Neuronal stem cell (in vitro differentiated cells): ENCODE results near the gene CCDC192.
"Not testable (repeated sequence)": the region's sequence is repeated elsewhere in the genome, so short reads cannot be mapped to it uniquely, and the experiment has no call there.

Source experiments
- DNase-seq: peaks from one replicate; pipeline ENCODE4 v3.0.0-alpha.2; 2013; ENCODE audit warnings: low spot score
- H2AFZ ChIP-seq: one replicate; pipeline ENCODE4 v1.6.1; 2013; ENCODE audit warnings: mild to moderate bottlenecking, low read length, inconsistent platforms
- H2AK5ac ChIP-seq: 2 replicates; pipeline ENCODE4 v1.6.1; 2013; ENCODE audit warnings: low read depth, mild to moderate bottlenecking, inconsistent platforms, low read length, moderate library complexity, mixed read lengths
- H2BK120ac ChIP-seq: 2 replicates; pipeline ENCODE4 v1.6.1; 2013; ENCODE audit warnings: low read depth, mild to moderate bottlenecking, inconsistent platforms, low read length, moderate library complexity, mixed read lengths
- H2BK12ac ChIP-seq: one replicate; pipeline ENCODE4 v1.6.1; 2013; ENCODE audit warnings: low read length, inconsistent platforms
- H2BK15ac ChIP-seq: 2 replicates; pipeline ENCODE4 v1.6.1; 2013; ENCODE audit warnings: mild to moderate bottlenecking, low read length, inconsistent platforms, mixed read lengths
- H2BK5ac ChIP-seq: one replicate; pipeline ENCODE4 v1.6.1; 2013; ENCODE audit warnings: inconsistent platforms, mild to moderate bottlenecking, low read length, moderate library complexity
- H3K14ac ChIP-seq: one replicate; pipeline ENCODE4 v1.6.1; 2013; ENCODE audit warnings: low read length, inconsistent platforms
- H3K18ac ChIP-seq: 2 replicates; pipeline ENCODE4 v1.6.1; 2013; ENCODE audit warnings: low read length, inconsistent platforms
- H3K23ac ChIP-seq: 2 replicates; pipeline ENCODE4 v1.6.1; 2013; ENCODE audit warnings: low read depth, mild to moderate bottlenecking, mixed read lengths, low read length, inconsistent platforms; ENCODE audit not compliant: poor library complexity
- H3K27ac ChIP-seq: replicated peaks from 3 replicates; pipeline ENCODE4 v1.5.1; 2013; ENCODE audit warnings: low read length, inconsistent platforms
- H3K27me3 ChIP-seq, 3 experiments: 2 replicates each; pipeline ENCODE4 v1.6.1; 2013; ENCODE audit warnings: low read length in 3 of 3, mild to moderate bottlenecking in 2 of 3, inconsistent platforms in 1 of 3, low read depth in 1 of 3, mixed read lengths in 1 of 3, moderate library complexity in 1 of 3; ENCODE audit not compliant: control insufficient read depth in 3 of 3, insufficient read depth in 3 of 3
- H3K36me3 ChIP-seq, 2 donors: replicated peaks in 1 of 2; 2 replicates each; pipeline ENCODE4 v1.6.1; 2013; ENCODE audit warnings: low read length in 2 of 2; ENCODE audit not compliant: control insufficient read depth in 2 of 2, insufficient read depth in 2 of 2
- H3K4ac ChIP-seq: 2 replicates; pipeline ENCODE4 v1.6.1; 2013; ENCODE audit warnings: inconsistent platforms, mild to moderate bottlenecking, low read length, moderate library complexity
- H3K4me1 ChIP-seq, 2 donors: 1 replicate in 1 of 2; 2 replicates in 1 of 2; pipeline ENCODE4 v1.6.1; 2013; ENCODE audit warnings: low read length in 2 of 2, low read depth in 1 of 2; ENCODE audit not compliant: control insufficient read depth in 2 of 2, insufficient read depth in 1 of 2
- H3K4me2 ChIP-seq: one replicate; pipeline ENCODE4 v1.6.1; 2013; ENCODE audit warnings: mild to moderate bottlenecking, low read length, inconsistent platforms; ENCODE audit not compliant: insufficient read depth, poor library complexity, severe bottlenecking
- H3K4me3 ChIP-seq, 2 donors: 2 replicates each; pipeline ENCODE4 v1.5.1; 2013; ENCODE audit warnings: low read length in 2 of 2, mild to moderate bottlenecking in 2 of 2, inconsistent platforms in 1 of 2, moderate library complexity in 1 of 2
- H3K79me1 ChIP-seq: one replicate; pipeline ENCODE4 v1.6.1; 2013; ENCODE audit warnings: low read depth, mild to moderate bottlenecking, inconsistent platforms, low read length, moderate library complexity
- H3K9ac ChIP-seq: one replicate; pipeline ENCODE4 v1.6.1; 2013; ENCODE audit warnings: mild to moderate bottlenecking, low read depth, low read length, inconsistent platforms; ENCODE audit not compliant: poor library complexity
- H3K9me3 ChIP-seq, 2 donors: replicated peaks in 1 of 2; 2 replicates each; pipeline versions ENCODE3 to v1.6.1; 2013; ENCODE audit warnings: low read length in 2 of 2, mild to moderate bottlenecking in 2 of 2, inconsistent platforms in 1 of 2, low read depth in 1 of 2, mixed read lengths in 1 of 2, moderate library complexity in 1 of 2; ENCODE audit not compliant: control insufficient read depth in 2 of 2, insufficient read depth in 1 of 2
- H4K8ac ChIP-seq: one replicate; pipeline ENCODE4 v1.6.1; 2013; ENCODE audit warnings: low read depth, mild to moderate bottlenecking, inconsistent platforms, low read length, moderate library complexity
- H4K91ac ChIP-seq: one replicate; pipeline ENCODE4 v1.6.1; 2013; ENCODE audit warnings: low read length, low read depth, mild to moderate bottlenecking, inconsistent platforms; ENCODE audit not compliant: poor library complexity
- WGBS, 2 donors: extraction: QIAGEN DNeasy Blood & Tissue Kit; methylation state at CpG; one replicate each; pipeline ENCODE4 v1.1.7; 2013; ENCODE audit warnings: missing lambda C conversion rate in 2 of 2, mixed read lengths in 1 of 2; ENCODE audit not compliant: insufficient read length in 2 of 2, insufficient replicate concordance in 1 of 2; ENCODE audit errors: extremely low coverage in 2 of 2; 5-methylcytosine and 5-hydroxymethylcytosine counted together

Gene CCDC192

GRCh38 chr5:127776477-127776876, 73.3 kb downstream of the CCDC192 start:
- no peak overlapping the region for H2BK5ac ChIP-seq
- no peak overlapping the region for H3K9ac ChIP-seq

GRCh38 chr5:127777957-127778356, 74.8 kb downstream of the CCDC192 start:
- Histone ChIP-seq H3K4me1 (no peaks in the 10 kb centered on the region), H3K9me3 (peaks cover 5 to 8% of the 10 kb centered on the region in 2 donors), H3K4me2 (no peak overlapping the region), H3K4ac (no peak overlapping the region), H3K27ac (no peak overlapping the region), H3K27me3 (no peaks in the 10 kb centered on the region), H4K8ac (no peak overlapping the region), H3K4me3 (no peak overlapping the region), H3K14ac (no peak overlapping the region), H2AFZ (no peak overlapping the region), H2BK5ac (no peak overlapping the region), H3K36me3 (no peaks in the 10 kb centered on the region), H2AK5ac (no peak overlapping the region), H2BK120ac (no peak overlapping the region), H3K18ac (no peak overlapping the region), H3K79me1 (no peaks in the 10 kb centered on the region), H4K91ac (no peak overlapping the region), H3K23ac (no peak overlapping the region), H3K9ac (no peak overlapping the region), H2BK12ac (no peak overlapping the region), H2BK15ac (no peak overlapping the region)
- DNase-seq: no peak

More at GRCh38 chr5:127776477-127776876, 73.3 kb downstream of the CCDC192 start:
- Histone ChIP-seq H4K8ac (no peak overlapping the region), H2AK5ac (no peak overlapping the region), H3K18ac (no peak overlapping the region), H3K79me1 (no peaks in the 10 kb centered on the region), H3K4me1 (no peaks in the 10 kb centered on the region), H2BK15ac (no peak overlapping the region), H3K9me3 (peaks cover 5 to 8% of the 10 kb centered on the region in 2 donors), H3K4ac (no peak overlapping the region), H3K27ac (no peak overlapping the region), H3K4me3 (no peak overlapping the region), H3K14ac (peak overlapping the region; percentile 21), H2BK120ac (no peak overlapping the region), H2BK12ac (no peak overlapping the region), H4K91ac (no peak overlapping the region), H2AFZ (no peak overlapping the region), H3K4me2 (no peak overlapping the region), H3K27me3 (no peaks in the 10 kb centered on the region), H3K36me3 (no peaks in the 10 kb centered on the region), H3K23ac (no peak overlapping the region)
- WGBS, 2 donors: no CpG with 5 or more reads among the region's 4 CpGs
- DNase-seq: no peak

GRCh38 chr5:127782450-127782849, 79.3 kb downstream of the CCDC192 start:
- H3K23ac ChIP-seq, H3K4me1 ChIP-seq, H2BK120ac ChIP-seq, H3K18ac ChIP-seq, H2AFZ ChIP-seq, H2BK12ac ChIP-seq, H3K79me1 ChIP-seq, H3K4ac ChIP-seq, H2BK5ac ChIP-seq, H2BK15ac ChIP-seq, H2AK5ac ChIP-seq, H3K4me2 ChIP-seq, H3K27me3 ChIP-seq, H4K91ac ChIP-seq, H3K14ac ChIP-seq, DNase-seq, H4K8ac ChIP-seq, H3K9ac ChIP-seq, H3K9me3 ChIP-seq, H3K4me3 ChIP-seq, H3K36me3 ChIP-seq, H3K27ac ChIP-seq: not testable (repeated sequence)
- no CpG with 5 or more reads among the region's 2 CpGs for WGBS, 2 donors

GRCh38 chr5:127785098-127785927, 82.1 kb downstream of the CCDC192 start:
- no peak overlapping the region for H4K8ac ChIP-seq
- H3K4me1 ChIP-seq: no peaks in the 10 kb centered on the region
- H2BK12ac ChIP-seq: no peak overlapping the region
- no peak overlapping the region for H3K4me2 ChIP-seq
- no peak overlapping the region for H2BK5ac ChIP-seq
- no peak overlapping the region for H3K18ac ChIP-seq
- no peak overlapping the region for H2AK5ac ChIP-seq
- no peak overlapping the region for H3K23ac ChIP-seq
- H3K36me3 ChIP-seq: no peaks in the 10 kb centered on the region
- no peak overlapping the region for H2BK15ac ChIP-seq
- no peak for DNase-seq
- no peak overlapping the region for H3K27ac ChIP-seq
- H3K14ac ChIP-seq: no peak overlapping the region
- H3K79me1 ChIP-seq: no peaks in the 10 kb centered on the region
- H3K9ac ChIP-seq: no peak overlapping the region
- no peak overlapping the region for H2AFZ ChIP-seq
- H3K4me3 ChIP-seq: no peak overlapping the region
- WGBS, 2 donors: no CpG with 5 or more reads among the region's 6 CpGs
- H2BK120ac ChIP-seq: no peak overlapping the region
- H3K4ac ChIP-seq: no peak overlapping the region
- no peaks in the 10 kb centered on the region for H3K9me3 ChIP-seq
- no peaks in the 10 kb centered on the region for H3K27me3 ChIP-seq
- H4K91ac ChIP-seq: no peak overlapping the region
